ENCODE results near the gene NFKBIZ. TPM values are rescaled to one million over a fixed set of nuclear protein-coding genes. Genes with fewer than 3 reads are reported as not detected.

The NFKBIZ gene
- polyA plus RNA-seq, 1 of the 3 experiments (the other 2 are of a cell fraction): 59.9 TPM

GRCh38 chr3:101886626-101887025 is 37.3 kb downstream of the NFKBIZ start:
- Histone ChIP-seq H2AFZ (ENCODE audit: low read depth) (no peak overlapping the region), H3K9me3 (no peaks in the 10 kb centered on the region), H3K9me2 (no peaks in the 10 kb centered on the region), H3K4me2 (no peak overlapping the region), H3K36me3 (replicated peaks in 1 of 2; ENCODE audit: control insufficient read depth in 1 of 2, insufficient read depth in 2 of 2, low read length in 1 of 2) (no peaks in the 10 kb centered on the region), H3K4me1 (ENCODE audit: control insufficient read depth in 1 of 2, insufficient read depth in 2 of 2, low read depth in 1 of 2, low read length in 1 of 2) (peaks cover 0 to 6% of the 10 kb centered on the region in 2 experiments; a peak in 1 of 4 replicates), H4K20me1 (ENCODE audit: insufficient read depth) (no peaks in the 10 kb centered on the region), H3K27ac (ENCODE audit: low read depth in 2 of 2, low read length in 1 of 2) (no peak overlapping the region), H3K27me3 (ENCODE audit: insufficient read depth) (no peaks in the 10 kb centered on the region), H3K4me3 (ENCODE audit: low read depth in 2 of 2, low read length in 1 of 2) (no peak overlapping the region), H3F3A (replicated peaks; ENCODE audit: insufficient read depth) (peaks cover 11% of the 10 kb centered on the region), H3K79me2 (ENCODE audit: insufficient read depth) (no peaks in the 10 kb centered on the region), H3K9ac (no peak overlapping the region)
- TF ChIP-seq SMC3 (IDR thresholded peaks at IDR 0.05; ENCODE audit: low read depth, low read length): no peak
- no peak for DNase-seq
- CTCF ChIA-PET: no interaction called here
- POLR2A ChIA-PET: no interaction called here
- 100% methylated on average over 3 of the region's 3 CpGs for WGBS (ENCODE audit: low lambda C conversion rate)

- H4K20me1 ChIP-seq (ENCODE audit: insufficient read depth): no peaks in the 10 kb centered on the region
- H3K9ac ChIP-seq: no peak overlapping the region
- H2AFZ ChIP-seq (ENCODE audit: low read depth): no peak overlapping the region
- H3F3A ChIP-seq (replicated peaks; ENCODE audit: insufficient read depth): peaks cover 18% of the 10 kb centered on the region
- H3K4me2 ChIP-seq: no peak overlapping the region
- 86% methylated on average over 3 of the region's 3 CpGs for WGBS (ENCODE audit: low lambda C conversion rate)
- ChIA-PET CTCF (no interaction called here), POLR2A (no interaction called here)
- no peaks in the 10 kb centered on the region for H3K79me2 ChIP-seq (ENCODE audit: insufficient read depth)
- no peak overlapping the region for H3K27ac ChIP-seq (ENCODE audit: low read depth in 2 of 2, low read length in 1 of 2)
- H3K4me3 ChIP-seq (ENCODE audit: low read depth in 2 of 2, low read length in 1 of 2): no peak overlapping the region
- TF ChIP-seq FOXJ3 (CRISPR knock-in tag; IDR thresholded peaks at IDR 0.05) (no peak), ZBTB33 (IDR thresholded peaks at IDR 0.05; ENCODE audit: borderline replicate concordance, low read depth) (no peak), FOXM1 (IDR thresholded peaks at IDR 0.05; ENCODE audit: low read depth) (no peak), PBX3 (IDR thresholded peaks at IDR 0.05) (no peak), YY1 (IDR thresholded peaks at IDR 0.05; ENCODE audit: low read depth) (no peak), CTCF (IDR thresholded peaks at IDR 0.05) (no peak), ELF1 (IDR thresholded peaks at IDR 0.05) (no peak), RCOR1 (IDR thresholded peaks at IDR 0.05; ENCODE audit: low read length) (no peak), MXI1 (IDR thresholded peaks at IDR 0.05; ENCODE audit: low read depth, low read length) (no peak), TAF1 (IDR thresholded peaks at IDR 0.05; ENCODE audit: borderline replicate concordance, low read depth, low read length) (no peak), POLR2AphosphoS5 (IDR thresholded peaks at IDR 0.05; ENCODE audit: low read depth, low read length) (no peak), JUND (IDR thresholded peaks at IDR 0.05) (no peak)
- H3K4me1 ChIP-seq (ENCODE audit: control insufficient read depth in 1 of 2, insufficient read depth in 2 of 2, low read depth in 1 of 2, low read length in 1 of 2): peaks cover 0 to 6% of the 10 kb centered on the region in 2 experiments; a peak in 1 of 4 replicates
- H3K27me3 ChIP-seq (ENCODE audit: insufficient read depth): no peaks in the 10 kb centered on the region
- no peak for DNase-seq
- no peaks in the 10 kb centered on the region for H3K9me3 ChIP-seq
- H3K9me2 ChIP-seq: no peaks in the 10 kb centered on the region
- H3K36me3 ChIP-seq (replicated peaks in 1 of 2; ENCODE audit: control insufficient read depth in 1 of 2, insufficient read depth in 2 of 2, low read length in 1 of 2): no peaks in the 10 kb centered on the region
Measured at GRCh38 chr3:101888653-101889052, 39.3 kb downstream of the NFKBIZ start.

Data from SK-N-SH (cell line).